AG04450 (cell line): ENCODE results near the gene OR5T1. TPM values are rescaled to one million over a fixed set of nuclear protein-coding genes. Genes with fewer than 3 reads are reported as not detected.

Experiments
- CTCF ChIA-PET: fragments of 300-600, 350-600 bp; formaldehyde crosslinking; extraction: SDS; loops from one replicate; lab custom pipeline; 2022; ENCODE audit warnings: antibody characterized with exemption, inconsistent platforms; lab: Charles Lee
- POLR2A ChIA-PET: fragments of 350-600 bp; formaldehyde crosslinking; extraction: SDS; loops from one replicate; lab custom pipeline; 2021; ENCODE audit warnings: antibody characterized with exemption, inconsistent platforms; lab: Yijun Ruan, JAX
- DNase-seq: peaks from one replicate; pipeline ENCODE4 v3.0.0-alpha.2; 2011; ENCODE audit warnings: low read depth, low spot score
- H3K27ac ChIP-seq: one replicate; pipeline ENCODE4 v1.5.1; 2012; ENCODE audit warnings: low read depth, low read length, control low read depth
- H3K27me3 ChIP-seq: one replicate; pipeline ENCODE4 v1.6.0; 2012; ENCODE audit warnings: low read length; ENCODE audit not compliant: control insufficient read depth, insufficient read depth
- H3K4me3 ChIP-seq: 2 replicates; pipeline ENCODE4 v1.5.1; 2011; ENCODE audit warnings: mild to moderate bottlenecking, low read depth, low read length, control low read depth
- H3K9me3 ChIP-seq: 2 replicates; pipeline ENCODE4 v1.5.1; 2012; ENCODE audit warnings: low read length; ENCODE audit not compliant: control insufficient read depth, insufficient read depth
- polyA minus RNA-seq: library from RNA; depleted of rRNA, polyadenylated mRNA; stranded (reverse); fragments of >200 nt; gene quantifications from 2 replicates; pipeline ENCODE4 v1.2.3, GENCODE V29; 2011; rRNA and poly(A)+ RNA removed
- polyA plus RNA-seq: library from polyadenylated mRNA; depleted of rRNA; stranded (reverse); fragments of >200 nt; gene quantifications from 2 replicates; pipeline ENCODE4 v1.2.3, GENCODE V29; 2011; rRNA removed
- TF ChIP-seq, protein P1 (sequence below): IDR thresholded peaks from 2 replicates; pipeline ENCODE4 v1.5.1; 2011; ENCODE audit warnings: low read depth, low read length, control low read depth, inconsistent platforms

Gene OR5T1
- not detected in 2 replicates for polyA plus RNA-seq
- not detected in 2 replicates for polyA minus RNA-seq

DNA sequence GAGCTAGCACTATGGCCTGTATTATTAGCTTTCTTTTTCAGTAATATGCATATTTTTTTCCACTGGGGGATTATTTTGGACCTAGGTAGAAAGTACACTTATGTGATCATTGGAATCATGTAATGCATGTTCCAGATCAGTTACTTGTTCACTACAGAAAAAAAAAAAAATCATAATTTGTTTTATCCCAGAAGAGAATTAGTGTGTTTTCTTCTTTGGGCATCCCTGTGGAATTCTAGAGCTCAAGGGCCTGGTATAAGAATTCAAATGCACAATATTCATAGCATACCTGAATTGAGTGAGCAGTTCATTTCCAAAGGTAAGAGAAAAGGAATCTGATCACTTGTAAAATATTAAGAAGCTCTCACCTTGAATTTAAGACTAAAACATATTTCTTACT is at the start of gene OR5T1:
TSS of gene OR5T1 (plus strand) at position 301 of the 400 bp plus-strand sequence. CDS start 1,485 bp downstream, outside the sequence.
- Histone ChIP-seq H3K27ac (no peak within 1 kb of the TSS), H3K27me3 (no peaks in the 10 kb centered on the region), H3K4me3 (no peak within 1 kb of the TSS), H3K9me3 (peaks cover 4% of the 10 kb centered on the region)
- CTCF ChIA-PET = no interaction called here
- POLR2A ChIA-PET = no interaction called here
- TF ChIP-seq, protein P1, sequence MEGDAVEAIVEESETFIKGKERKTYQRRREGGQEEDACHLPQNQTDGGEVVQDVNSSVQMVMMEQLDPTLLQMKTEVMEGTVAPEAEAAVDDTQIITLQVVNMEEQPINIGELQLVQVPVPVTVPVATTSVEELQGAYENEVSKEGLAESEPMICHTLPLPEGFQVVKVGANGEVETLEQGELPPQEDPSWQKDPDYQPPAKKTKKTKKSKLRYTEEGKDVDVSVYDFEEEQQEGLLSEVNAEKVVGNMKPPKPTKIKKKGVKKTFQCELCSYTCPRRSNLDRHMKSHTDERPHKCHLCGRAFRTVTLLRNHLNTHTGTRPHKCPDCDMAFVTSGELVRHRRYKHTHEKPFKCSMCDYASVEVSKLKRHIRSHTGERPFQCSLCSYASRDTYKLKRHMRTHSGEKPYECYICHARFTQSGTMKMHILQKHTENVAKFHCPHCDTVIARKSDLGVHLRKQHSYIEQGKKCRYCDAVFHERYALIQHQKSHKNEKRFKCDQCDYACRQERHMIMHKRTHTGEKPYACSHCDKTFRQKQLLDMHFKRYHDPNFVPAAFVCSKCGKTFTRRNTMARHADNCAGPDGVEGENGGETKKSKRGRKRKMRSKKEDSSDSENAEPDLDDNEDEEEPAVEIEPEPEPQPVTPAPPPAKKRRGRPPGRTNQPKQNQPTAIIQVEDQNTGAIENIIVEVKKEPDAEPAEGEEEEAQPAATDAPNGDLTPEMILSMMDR = no peak
- no peak for DNase-seq

- ChIA-PET POLR2A (no interaction called here), CTCF (no interaction called here)
- TF ChIP-seq, protein P1 = no peak
- DNase-seq = no peak
- Histone ChIP-seq H3K4me3 (no peak within 1 kb of the TSS), H3K27ac (no peak within 1 kb of the TSS), H3K9me3 (no peaks in the 10 kb centered on the region; the same call in 1 of the 2 replicates), H3K27me3 (no peaks in the 10 kb centered on the region)
These were observed 39.8 kb upstream of the OR5T1 start, which contains the start of gene OR5T2 for GRCh38 chr11:56234155-56234554. Gene OR5T2, minus strand, starts transcription at chr11:56234255. Its CDS starts 1,193 bp downstream, at chr11:56233062.

GRCh38 chr11:56251954-56252353 is 22.0 kb upstream of the OR5T1 start, which contains the start of gene OR5T3:
Gene OR5T3, plus strand, starts transcription at chr11:56252254. Its CDS starts 0 bp downstream, at chr11:56252254.
- no peak within 1 kb of the TSS for H3K27ac ChIP-seq
- TF ChIP-seq, protein P1 = no peak
- DNase-seq = no peak
- H3K4me3 ChIP-seq = no peak within 1 kb of the TSS
- H3K9me3 ChIP-seq = peaks cover 3% of the 10 kb centered on the region; the same call in 1 of the 2 replicates
- ChIA-PET CTCF (no interaction called here), POLR2A (no interaction called here)
- H3K27me3 ChIP-seq = no peaks in the 10 kb centered on the region

DNA sequence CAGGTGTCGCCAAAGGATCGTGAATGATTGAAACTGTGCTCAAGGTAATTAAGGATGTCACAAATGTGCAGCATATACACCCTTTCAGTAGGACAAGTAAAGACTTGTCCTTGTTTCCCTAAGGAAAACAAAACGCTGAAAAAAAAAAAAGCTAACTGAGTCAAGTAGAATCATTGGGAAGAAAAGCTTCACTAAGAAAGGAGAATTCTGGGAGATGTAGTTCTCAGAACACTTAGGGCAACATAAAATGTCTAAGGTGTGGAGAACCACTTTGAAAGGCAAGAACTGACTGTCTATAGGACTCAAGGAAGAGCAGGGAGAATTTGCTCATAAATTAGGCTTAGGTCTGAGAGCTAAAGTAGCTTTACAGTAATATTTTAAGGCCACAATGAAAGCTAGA is 2.9 kb upstream of the OR5T1 start:
- no peak overlapping the region for H3K27ac ChIP-seq

DNA sequence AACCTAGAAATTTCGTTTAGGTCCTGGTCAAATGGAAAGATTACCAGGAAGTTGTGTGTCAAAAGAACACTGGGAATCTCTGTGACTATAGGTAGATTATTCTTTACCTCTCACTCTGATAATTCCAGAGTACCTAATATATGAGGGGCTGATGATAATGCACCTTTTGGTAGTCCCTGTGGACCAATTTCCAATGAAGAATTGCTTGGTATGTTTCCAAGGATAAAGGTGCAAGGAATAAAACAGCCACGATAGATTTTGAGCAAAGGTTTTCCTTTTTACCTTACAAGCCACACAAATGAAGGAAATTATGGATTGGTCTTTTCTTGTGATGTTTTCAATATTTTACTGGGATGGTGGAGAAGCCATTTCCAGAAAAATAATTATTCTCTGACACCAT is 18.2 kb downstream of the OR5T1 start, which contains the start of gene OR8H1:
TSS of gene OR8H1 (minus strand) at position 101 of the 400 bp plus-strand sequence. CDS start 1,192 bp downstream, outside the sequence.
- no peak within 1 kb of the TSS for H3K4me3 ChIP-seq
- H3K27ac ChIP-seq = no peak within 1 kb of the TSS
- TF ChIP-seq, protein P1 = no peak
- DNase-seq = no peak
- H3K27me3 ChIP-seq = no peaks in the 10 kb centered on the region
- POLR2A ChIA-PET = no interaction called here
- H3K9me3 ChIP-seq = peaks cover 4% of the 10 kb centered on the region; the same call in 1 of the 2 replicates
- CTCF ChIA-PET = no interaction called here

More for the DNA sequence above, 2.9 kb upstream of the OR5T1 start:
- DNase-seq = no peak
- TF ChIP-seq, protein P1 = no peak
- no peaks in the 10 kb centered on the region for H3K27me3 ChIP-seq
- no peaks in the 10 kb centered on the region; the same call in 1 of the 2 replicates for H3K9me3 ChIP-seq
- CTCF ChIA-PET = no interaction called here
- POLR2A ChIA-PET = no interaction called here
- no peak overlapping the region for H3K4me3 ChIP-seq
